Stimulated activated CD8-positive, alpha-beta memory T cell treated with anti-CD3 and anti-CD28 coated beads, Interleukin-12 subunit alpha, Interleukin-12 subunit beta, amount 100 ng/mL, for 24 hours (primary cell): ENCODE data around the gene GALNT11.
A peak's percentile ranks its signal among the peaks of the same experiment; 100 is the strongest.
"Not testable (repeated sequence)": the region's sequence is repeated elsewhere in the genome, so short reads cannot be mapped to it uniquely, and the experiment has no call there.

Experiments
- DNase-seq: peaks from one replicate; pipeline ENCODE4 v3.0.0-alpha.2; 2020; ENCODE audit errors: extremely low read depth

GALNT11 gene

GRCh38 chr7:152025077-152025936 is at the start of gene GALNT11:
TSS of gene GALNT11 (plus strand) at chr7:152025674. CDS start at chr7:152094228, 68,554 bp downstream.
- DNase-seq: peak; percentile 63

- no peak for DNase-seq
These were observed 46.9 kb upstream of the GALNT11 start for GRCh38 chr7:151978616-151979015.

- DNase-seq: no peak
These were observed 44.3 kb upstream of the GALNT11 start for GRCh38 chr7:151981223-151981622.

GRCh38 chr7:151982806-151983205 is 42.7 kb upstream of the GALNT11 start:
- no peak for DNase-seq

- no peak for DNase-seq
These were observed 40.9 kb upstream of the GALNT11 start for GRCh38 chr7:151984612-151985011.

- DNase-seq: no peak
These were observed 37.5 kb upstream of the GALNT11 start for GRCh38 chr7:151987748-151988529.

- no peak for DNase-seq
These were observed 33.1 kb upstream of the GALNT11 start for GRCh38 chr7:151992375-151992774.

GRCh38 chr7:151993977-151994676 is 31.3 kb upstream of the GALNT11 start:
- no peak for DNase-seq

- DNase-seq: no peak
These were observed 25.9 kb upstream of the GALNT11 start for GRCh38 chr7:151999424-152000090.

GRCh38 chr7:152000191-152000590 is 25.3 kb upstream of the GALNT11 start:
- no peak for DNase-seq

GRCh38 chr7:152006336-152006735 is 19.1 kb upstream of the GALNT11 start:
- DNase-seq: no peak

GRCh38 chr7:152011860-152012259 is 13.6 kb upstream of the GALNT11 start:
- DNase-seq: no peak

GRCh38 chr7:152013230-152013629 is 12.2 kb upstream of the GALNT11 start:
- DNase-seq: no peak

GRCh38 chr7:152013974-152014373 is 11.5 kb upstream of the GALNT11 start:
- no peak for DNase-seq

GRCh38 chr7:152014722-152015121 is 10.8 kb upstream of the GALNT11 start:
- no peak for DNase-seq

- no peak for DNase-seq
These were observed 9.9 kb upstream of the GALNT11 start for GRCh38 chr7:152015600-152015999.

GRCh38 chr7:152016947-152017346 is 8.5 kb upstream of the GALNT11 start:
- DNase-seq: no peak

- not testable (repeated sequence) for DNase-seq
These were observed 7.8 kb upstream of the GALNT11 start for GRCh38 chr7:152017683-152018082.

- not testable (repeated sequence) for DNase-seq
These were observed 3.7 kb upstream of the GALNT11 start for GRCh38 chr7:152021740-152022139.

- DNase-seq: no peak
These were observed 740 bp downstream of the GALNT11 start for GRCh38 chr7:152025937-152026890.
